HepG2 (cell line): ENCODE data around the gene EFCAB11. TPM values are rescaled to one million over a fixed set of nuclear protein-coding genes. Genes with fewer than 3 reads are reported as not detected.

Source experiments
- AGO1 ChIP-seq: fragments of 200-400 bp; formaldehyde crosslinking; IDR thresholded peaks from 2 replicates; pipeline ENCODE4 v1.6.1; 2017; ENCODE audit warnings: mild to moderate bottlenecking, low read depth, low read length, moderate library complexity; ENCODE audit not compliant: poor library complexity, severe bottlenecking
- BRD4 ChIP-seq: sonication (generic); formaldehyde crosslinking; IDR thresholded peaks from 2 replicates; pipeline ENCODE4 v1.4.0; 2020; ENCODE audit warnings: missing genetic modification reagents
- ESRRA ChIP-seq: sonication (generic); formaldehyde crosslinking; IDR thresholded peaks from 2 replicates; pipeline ENCODE4 v1.5.1; 2020; ENCODE audit warnings: mild to moderate bottlenecking, low read depth, missing genetic modification reagents
- FIP1L1 ChIP-seq: fragments of 200-400 bp; formaldehyde crosslinking; IDR thresholded peaks from 2 replicates; pipeline ENCODE4 v1.6.1; 2018; ENCODE audit warnings: low read depth, mild to moderate bottlenecking, low read length, moderate library complexity, borderline replicate concordance; ENCODE audit not compliant: insufficient read depth
- HHEX ChIP-seq: IDR thresholded peaks from 2 replicates; pipeline ENCODE4 v1.6.1; 2016; ENCODE audit warnings: control low read depth
- JDP2 ChIP-seq: sonication (generic); formaldehyde crosslinking; IDR thresholded peaks from 2 replicates; pipeline ENCODE4 v1.8.1; 2022; ENCODE audit warnings: missing genetic modification reagents, borderline replicate concordance
- MEF2D ChIP-seq: sonication (generic); formaldehyde crosslinking; IDR thresholded peaks from 2 replicates; pipeline ENCODE4 v1.5.1; 2020; ENCODE audit warnings: mild to moderate bottlenecking, missing genetic modification reagents
- NFAT5 ChIP-seq: sonication (generic); formaldehyde crosslinking; IDR thresholded peaks from 2 replicates; pipeline ENCODE4 v1.4.0; 2020; ENCODE audit warnings: missing genetic modification reagents
- PAX8 ChIP-seq: sonication (generic); formaldehyde crosslinking; IDR thresholded peaks from 2 replicates; pipeline ENCODE4 v1.8.0; 2022; ENCODE audit warnings: mild to moderate bottlenecking, missing genetic modification reagents, borderline replicate concordance
- RCOR2 ChIP-seq: IDR thresholded peaks from 2 replicates; pipeline ENCODE4 v1.6.1; 2016; ENCODE audit warnings: missing biosample characterization, missing genetic modification reagents
- SRF ChIP-seq: IDR thresholded peaks from 2 replicates; pipeline ENCODE4 v1.6.1; 2011; ENCODE audit warnings: mild to moderate bottlenecking, low read depth, low read length, moderate library complexity
- XBP1 ChIP-seq: sonication (generic); formaldehyde crosslinking; IDR thresholded peaks from 2 replicates; pipeline ENCODE4 v1.5.0; 2020; ENCODE audit warnings: missing genetic modification reagents
- YEATS4 ChIP-seq: sonication (generic); formaldehyde crosslinking; IDR thresholded peaks from 2 replicates; pipeline ENCODE4 v1.4.0; 2020; ENCODE audit warnings: missing genetic modification reagents, borderline replicate concordance
- ZC3H4 ChIP-seq: sonication (generic); formaldehyde crosslinking; IDR thresholded peaks from 2 replicates; pipeline ENCODE4 v1.4.0; 2020; ENCODE audit warnings: missing genetic modification reagents, borderline replicate concordance
- ZFP41 ChIP-seq: sonication (generic); formaldehyde crosslinking; IDR thresholded peaks from 2 replicates; pipeline ENCODE4 v1.4.0; 2020; ENCODE audit warnings: mild to moderate bottlenecking, missing genetic modification reagents, borderline replicate concordance
- ZNF230 ChIP-seq: sonication (generic); formaldehyde crosslinking; IDR thresholded peaks from 2 replicates; pipeline ENCODE4 v1.4.0; 2020; ENCODE audit warnings: mild to moderate bottlenecking, missing genetic modification reagents
- ZNF234 ChIP-seq: sonication (generic); formaldehyde crosslinking; conservative IDR thresholded peaks from 2 replicates; pipeline ENCODE4 v1.5.1; 2020; ENCODE audit warnings: mild to moderate bottlenecking, missing genetic modification reagents
- ZNF30 ChIP-seq: sonication (generic); formaldehyde crosslinking; IDR thresholded peaks from 2 replicates; pipeline ENCODE4 v1.5.0; 2020; ENCODE audit warnings: mild to moderate bottlenecking, missing genetic modification reagents
- ZNF335 ChIP-seq: sonication (generic); formaldehyde crosslinking; IDR thresholded peaks from 2 replicates; pipeline ENCODE4 v1.4.0; 2020; ENCODE audit warnings: missing genetic modification reagents
- ZNF720 ChIP-seq: sonication (generic); formaldehyde crosslinking; IDR thresholded peaks from 2 replicates; pipeline ENCODE4 v1.4.0; 2020; ENCODE audit warnings: missing genetic modification reagents
- polyA plus RNA-seq, 8 experiments: library from polyadenylated mRNA; depleted of rRNA in 3 of 8; stranded (reverse) in 7 of 8; unstranded in 1 of 8; fragments of >200 nt; fragmentation: Illumina TruSeq in 4 of 8; extraction: Trizol in 4 of 8; gene quantifications; 2 replicates each; pipeline versions ENCODE4 v1.2.1 to v1.2.3, GENCODE V29; 2011 to 2016; ENCODE audit warnings: low read depth in 4 of 8, missing spikeins in 1 of 8, mixed read lengths in 1 of 8; ENCODE audit not compliant: insufficient read depth in 1 of 8
- total RNA-seq, 5 experiments: library from RNA; depleted of rRNA; stranded (reverse); fragments of >200 nt; fragmentation: Illumina TruSeq; extraction: Trizol; gene quantifications; 2 replicates each; pipeline ENCODE4 v1.2.3, GENCODE V29; 2016; ENCODE audit warnings: low read depth in 1 of 5
- TF ChIP-seq, protein P1 (sequence below): sonication (generic); formaldehyde crosslinking; IDR thresholded peaks from 2 replicates; pipeline ENCODE4 v1.4.0; 2020; ENCODE audit warnings: mild to moderate bottlenecking, missing genetic modification reagents
- TF ChIP-seq, protein P2 (sequence below): IDR thresholded peaks from 2 replicates; pipeline ENCODE4 v1.6.1; 2016

The EFCAB11 gene
- total and polyA plus RNA-seq, 2 of the 13 experiments (the other 11 are each of a cell fraction or from before 2014, with no cell fraction given), result 8.2 to 31.5 TPM

- TF ChIP-seq BRD4 (CRISPR knock-in tag) (0 out of 2 replicates have a peak, but pooled peaks have one; percentile 57), HHEX (CRISPR knock-in tag) (no peak), PAX8 (CRISPR knock-in tag) (no peak), ESRRA (CRISPR knock-in tag) (no peak), ZFP41 (CRISPR knock-in tag) (no peak), ZNF335 (no peak), ZNF234 (CRISPR knock-in tag) (no peak), NFAT5 (CRISPR knock-in tag) (no peak), RCOR2 (CRISPR knock-in tag) (0 out of 2 replicates have a peak, but pooled peaks have one; percentile 17), XBP1 (CRISPR knock-in tag) (no peak), ZNF720 (CRISPR knock-in tag) (no peak), ZNF30 (no peak), JDP2 (no peak), ZNF230 (0 out of 2 replicates have a peak, but pooled peaks have one; percentile 30), FIP1L1 (no peak), SRF (no peak), MEF2D (CRISPR knock-in tag) (no peak; the same call in 1 of the 2 replicates), ZC3H4 (CRISPR knock-in tag) (no peak), YEATS4 (CRISPR knock-in tag) (no peak), AGO1 (no peak)
- TF ChIP-seq, protein P1, sequence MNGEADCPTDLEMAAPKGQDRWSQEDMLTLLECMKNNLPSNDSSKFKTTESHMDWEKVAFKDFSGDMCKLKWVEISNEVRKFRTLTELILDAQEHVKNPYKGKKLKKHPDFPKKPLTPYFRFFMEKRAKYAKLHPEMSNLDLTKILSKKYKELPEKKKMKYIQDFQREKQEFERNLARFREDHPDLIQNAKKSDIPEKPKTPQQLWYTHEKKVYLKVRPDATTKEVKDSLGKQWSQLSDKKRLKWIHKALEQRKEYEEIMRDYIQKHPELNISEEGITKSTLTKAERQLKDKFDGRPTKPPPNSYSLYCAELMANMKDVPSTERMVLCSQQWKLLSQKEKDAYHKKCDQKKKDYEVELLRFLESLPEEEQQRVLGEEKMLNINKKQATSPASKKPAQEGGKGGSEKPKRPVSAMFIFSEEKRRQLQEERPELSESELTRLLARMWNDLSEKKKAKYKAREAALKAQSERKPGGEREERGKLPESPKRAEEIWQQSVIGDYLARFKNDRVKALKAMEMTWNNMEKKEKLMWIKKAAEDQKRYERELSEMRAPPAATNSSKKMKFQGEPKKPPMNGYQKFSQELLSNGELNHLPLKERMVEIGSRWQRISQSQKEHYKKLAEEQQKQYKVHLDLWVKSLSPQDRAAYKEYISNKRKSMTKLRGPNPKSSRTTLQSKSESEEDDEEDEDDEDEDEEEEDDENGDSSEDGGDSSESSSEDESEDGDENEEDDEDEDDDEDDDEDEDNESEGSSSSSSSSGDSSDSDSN, result no peak
- TF ChIP-seq, protein P2, sequence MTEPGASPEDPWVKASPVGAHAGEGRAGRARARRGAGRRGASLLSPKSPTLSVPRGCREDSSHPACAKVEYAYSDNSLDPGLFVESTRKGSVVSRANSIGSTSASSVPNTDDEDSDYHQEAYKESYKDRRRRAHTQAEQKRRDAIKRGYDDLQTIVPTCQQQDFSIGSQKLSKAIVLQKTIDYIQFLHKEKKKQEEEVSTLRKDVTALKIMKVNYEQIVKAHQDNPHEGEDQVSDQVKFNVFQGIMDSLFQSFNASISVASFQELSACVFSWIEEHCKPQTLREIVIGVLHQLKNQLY (CRISPR knock-in tag), result no peak
Observed at GRCh38 chr14:89911010-89911919, 43.3 kb downstream of the EFCAB11 start (continued).
